GM18508 (cell line): ENCODE measurements around the gene HOXA11.

Experiments used
- ATAC-seq: cut with Tn5 transposase; IDR thresholded peaks from one replicate; pipeline ENCODE4 v1.9.1; 2021; ENCODE audit warnings: moderate number of reproducible peaks; ENCODE audit not compliant: insufficient read depth, unreplicated experiment

The HOXA11 gene

DNA sequence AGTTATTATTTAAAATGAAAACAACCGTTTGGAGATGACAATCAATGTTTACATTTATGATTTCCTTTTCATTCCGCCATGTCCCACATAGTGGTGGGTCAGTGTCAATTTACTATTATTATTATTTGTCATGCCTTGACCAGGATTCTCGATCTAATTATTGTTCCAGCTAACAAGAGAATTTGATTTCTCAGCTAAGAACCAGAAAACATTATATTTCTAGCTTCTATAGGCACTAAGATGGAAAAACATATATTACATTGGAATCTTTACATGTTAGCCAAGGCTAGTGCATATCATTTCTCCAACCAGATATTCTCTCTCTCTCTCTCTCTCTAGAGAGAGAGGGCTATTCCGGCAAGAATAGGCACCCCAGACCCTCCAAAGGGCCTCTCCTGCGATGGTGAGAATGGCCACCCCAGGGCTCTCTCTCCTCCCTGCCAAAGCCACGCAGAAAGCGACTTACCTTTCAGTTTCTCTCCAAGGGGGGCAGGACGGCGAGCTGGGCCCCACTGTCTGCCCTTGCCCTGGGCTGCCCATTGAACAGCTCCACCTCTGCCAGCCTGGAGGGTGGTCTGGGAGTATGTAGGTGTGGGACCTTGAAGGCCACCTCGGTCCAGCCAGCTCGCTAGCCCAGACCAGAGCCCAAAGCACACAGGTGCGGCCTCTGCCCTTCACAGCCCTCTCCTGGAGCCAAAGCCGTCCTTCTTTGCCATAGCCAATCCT is 35.0 kb downstream of the HOXA11 start:
- no peak for ATAC-seq

DNA sequence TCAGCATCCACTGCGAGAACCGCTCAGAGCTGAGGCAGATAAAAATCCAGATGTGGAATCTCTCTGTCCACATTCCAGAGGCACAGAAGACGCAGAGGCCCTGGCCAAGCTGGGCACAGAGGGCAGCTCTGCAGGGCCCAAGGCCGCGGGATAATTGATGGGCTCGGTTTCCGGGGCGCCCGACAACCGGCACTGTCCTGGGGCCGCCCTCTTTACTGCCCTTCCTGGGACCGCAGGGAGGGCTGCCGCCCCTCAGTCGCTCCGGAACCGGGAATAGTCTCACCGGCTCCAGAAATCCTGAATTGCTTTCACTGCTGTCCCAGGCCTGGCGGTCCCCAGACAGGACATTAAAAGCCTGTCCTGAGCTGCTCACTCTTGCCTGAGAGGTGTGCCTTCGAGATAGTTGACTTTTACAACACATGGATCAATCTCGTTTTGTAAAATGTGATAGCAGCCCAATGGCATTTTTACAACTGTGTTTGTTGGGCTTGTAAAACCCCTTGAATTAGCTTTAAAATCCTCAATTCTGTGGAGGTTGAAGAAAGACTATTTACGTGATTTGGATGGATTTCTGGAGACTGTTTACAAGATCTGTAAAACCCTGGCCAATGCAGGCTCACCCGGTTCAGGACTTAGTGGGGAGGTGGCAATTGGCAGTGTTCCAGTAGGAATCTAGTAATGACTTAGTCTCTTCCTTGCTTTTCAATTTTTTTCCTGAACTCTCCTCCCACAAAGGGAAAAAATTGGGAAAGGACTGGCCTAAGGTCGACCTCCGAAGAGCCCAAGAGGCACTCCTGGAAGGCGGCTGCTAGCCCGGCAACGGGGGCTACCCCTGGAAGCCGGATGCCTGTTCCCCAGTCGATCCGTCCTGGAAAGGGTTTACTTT is 36.0 kb downstream of the HOXA11 start:
- ATAC-seq: no peak

DNA sequence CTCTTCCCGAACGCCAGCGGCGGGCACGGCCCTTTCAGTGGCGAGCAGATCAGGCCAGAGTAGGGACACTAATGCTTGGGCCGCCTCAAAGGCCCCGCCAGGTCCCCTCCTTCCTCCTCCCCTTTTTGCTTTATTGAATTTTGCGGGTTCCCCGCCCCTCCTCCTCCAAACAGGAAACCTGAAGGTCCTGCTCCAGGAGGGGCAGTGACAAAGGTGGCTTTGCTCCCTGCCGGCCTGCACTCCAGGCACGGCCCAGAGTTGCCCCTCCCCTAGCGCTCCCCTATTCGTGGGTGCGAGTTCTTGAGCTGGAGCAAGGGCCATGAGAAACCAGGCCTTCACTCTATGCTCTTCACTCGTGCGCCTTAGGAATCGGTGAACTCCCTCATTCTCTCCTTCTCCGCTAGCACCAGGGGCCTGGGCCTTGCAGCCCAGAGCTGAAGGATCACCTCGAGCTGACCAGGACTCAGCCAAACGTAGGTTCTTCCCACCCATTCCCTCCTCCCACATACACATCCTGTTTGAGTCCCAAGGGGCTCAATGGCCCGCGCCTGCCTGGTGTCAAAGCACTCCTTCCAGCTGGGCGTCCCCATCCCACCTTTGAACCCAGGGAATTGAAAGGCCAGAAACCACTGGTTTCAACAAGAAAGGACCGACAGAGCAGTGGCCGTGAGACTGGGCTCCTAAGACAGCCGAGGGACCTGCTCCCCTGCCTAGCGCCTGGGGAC is 36.8 kb downstream of the HOXA11 start:
- ATAC-seq: no peak

- no peak for ATAC-seq
Measured at GRCh38 chr7:27147199-27148030, 37.6 kb downstream of the HOXA11 start, which contains the start of gene HOXA6. TSS of gene HOXA6 (minus strand) at chr7:27147774. CDS start at chr7:27147749, 25 bp downstream.

- ATAC-seq: no peak
Measured at GRCh38 chr7:27146491-27147198, 38.4 kb downstream of the HOXA11 start.

DNA sequence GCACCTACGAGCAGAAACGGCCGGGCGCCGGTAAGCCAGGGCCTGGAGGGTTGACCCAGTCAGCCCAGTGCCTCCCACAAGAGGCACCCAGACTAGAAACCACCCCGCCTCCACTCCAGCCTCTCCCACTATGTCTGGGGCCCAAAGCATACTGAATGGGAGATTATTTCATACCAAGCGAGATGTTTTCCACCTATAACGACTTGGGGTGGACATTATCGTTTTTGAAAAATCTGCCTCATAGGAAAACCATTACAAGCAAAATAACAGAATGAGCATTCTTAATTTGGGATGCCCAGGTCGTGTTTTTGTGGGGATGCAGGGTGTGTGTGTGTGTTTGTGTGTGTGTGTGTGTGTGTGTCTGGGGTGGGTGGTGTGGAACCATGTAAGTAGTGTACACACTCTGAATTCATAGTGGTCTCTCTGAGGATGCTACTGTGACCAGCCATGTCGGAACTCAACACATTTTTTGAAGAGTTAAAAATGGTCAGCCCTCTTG is 39.1 kb downstream of the HOXA11 start:
- ATAC-seq: no peak

- no peak for ATAC-seq
Measured at GRCh38 chr7:27145165-27145913, 39.7 kb downstream of the HOXA11 start.

DNA sequence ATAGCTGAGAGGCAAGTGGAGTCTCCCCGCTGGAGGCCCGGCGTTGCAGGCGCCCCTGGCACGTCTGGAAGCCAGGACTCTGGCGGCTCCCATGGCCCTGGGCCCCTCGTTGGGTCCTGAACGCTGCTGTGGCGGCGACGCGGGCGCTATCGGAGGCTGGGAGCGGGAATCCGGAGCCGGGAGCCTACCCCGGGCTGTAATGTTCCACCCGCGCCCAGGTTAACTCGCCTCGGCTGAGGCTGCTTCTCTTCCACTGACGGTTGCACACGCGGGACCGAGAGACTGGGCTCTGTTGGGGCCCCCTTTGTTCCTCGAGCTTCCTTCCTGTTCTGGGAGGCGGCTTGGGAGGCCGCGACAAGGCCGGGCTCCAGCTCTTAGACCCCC is 40.3 kb downstream of the HOXA11 start:
- no peak for ATAC-seq

DNA sequence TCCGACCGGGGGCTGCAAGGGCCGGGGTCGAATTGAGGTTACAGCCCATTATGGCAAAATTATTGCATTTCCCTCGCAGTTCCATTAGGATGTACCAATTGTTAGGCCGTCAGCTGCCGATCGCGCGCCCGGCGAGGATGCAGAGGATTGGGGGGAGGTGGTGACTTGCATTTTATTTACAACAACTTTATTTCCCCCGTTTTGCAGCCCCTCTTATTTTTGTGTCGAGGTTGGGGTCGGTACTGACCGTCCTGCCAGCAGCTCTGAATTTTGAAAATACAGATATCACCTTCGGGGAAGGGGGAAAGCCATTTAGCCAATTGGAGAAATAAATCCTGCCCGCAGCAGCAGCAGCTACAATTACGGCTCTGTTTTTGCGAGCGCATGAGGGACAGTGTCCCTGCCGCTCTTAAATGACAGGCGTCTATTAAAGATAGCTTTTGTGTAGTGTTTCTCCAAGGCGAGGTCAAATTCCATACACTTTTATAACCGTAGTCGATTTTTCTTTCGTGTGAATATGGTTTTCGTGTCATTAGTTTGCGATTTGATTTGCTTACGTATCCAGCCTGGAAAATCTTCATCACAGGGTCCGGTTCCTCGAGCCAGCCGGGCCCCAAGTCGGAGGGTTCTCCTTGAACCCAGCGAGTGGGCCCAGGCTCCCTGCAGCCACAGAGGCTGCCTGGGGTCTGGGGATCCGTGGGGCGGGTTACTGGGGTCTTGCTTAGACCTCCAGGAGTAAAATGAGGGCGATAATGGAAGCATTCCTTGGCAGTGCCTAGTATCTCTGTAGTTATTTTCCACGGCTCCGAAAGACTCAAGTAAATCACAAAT is 40.9 kb downstream of the HOXA11 start:
- ATAC-seq: no peak

- ATAC-seq: no peak
Measured at GRCh38 chr7:27143023-27143949, 41.7 kb downstream of the HOXA11 start, which contains the start of gene HOXA5. TSS of gene HOXA5 (minus strand) at chr7:27143681. CDS start at chr7:27143607, 74 bp downstream.

DNA sequence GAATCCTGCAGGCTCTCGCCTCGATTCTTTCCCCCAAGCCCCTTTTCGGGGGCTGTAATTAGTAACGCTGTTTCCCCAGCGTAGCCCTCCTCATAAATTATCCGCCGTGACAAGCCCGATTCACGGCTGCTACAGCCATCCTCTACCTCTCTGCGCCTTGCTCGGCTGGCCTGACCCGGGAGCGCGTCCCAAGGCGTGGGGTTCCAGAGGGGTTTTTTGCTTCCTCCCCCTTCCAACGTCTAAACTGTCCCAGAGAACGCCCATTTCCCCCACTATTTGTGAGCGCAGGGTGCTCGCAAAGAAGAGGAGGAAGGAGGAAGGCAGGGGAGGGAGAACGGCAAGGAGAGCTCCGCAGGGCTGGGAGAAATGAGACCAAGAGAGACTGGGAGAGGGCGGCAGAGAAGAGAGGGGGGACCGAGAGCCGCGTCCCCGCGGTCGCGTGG is 42.4 kb downstream of the HOXA11 start:
- no peak for ATAC-seq

DNA sequence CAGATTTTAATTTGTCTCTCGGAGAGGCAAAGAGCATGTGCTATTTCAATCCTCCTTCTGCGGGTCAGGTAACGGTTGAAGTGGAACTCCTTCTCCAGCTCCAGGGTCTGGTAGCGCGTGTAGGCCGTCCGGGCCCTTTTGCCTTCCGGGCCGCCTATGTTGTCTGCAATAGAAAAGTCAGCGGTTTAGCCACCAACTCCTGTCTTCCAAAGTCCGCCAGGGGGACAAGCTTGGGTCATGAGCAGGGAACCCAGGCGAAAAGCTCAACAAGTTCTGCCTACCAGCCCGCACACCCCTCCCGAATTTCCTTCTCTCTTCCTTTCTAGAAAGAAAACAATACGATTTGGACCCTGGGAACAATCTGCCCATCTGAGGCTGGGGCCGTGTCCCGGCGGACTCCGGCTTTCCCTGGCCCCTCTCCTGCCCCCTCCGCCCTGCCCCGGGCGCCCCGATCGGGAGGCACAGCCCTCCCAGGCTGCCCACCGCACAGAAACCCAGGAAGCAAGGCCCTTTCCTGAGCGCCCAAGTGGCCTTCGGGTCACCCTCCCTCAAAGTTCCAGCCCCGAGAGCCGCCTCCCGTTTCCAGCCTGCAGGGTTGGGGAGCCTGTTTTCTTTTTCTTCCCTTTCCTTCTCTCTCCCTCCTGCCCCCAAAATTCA is 43.0 kb downstream of the HOXA11 start:
- no peak for ATAC-seq

DNA sequence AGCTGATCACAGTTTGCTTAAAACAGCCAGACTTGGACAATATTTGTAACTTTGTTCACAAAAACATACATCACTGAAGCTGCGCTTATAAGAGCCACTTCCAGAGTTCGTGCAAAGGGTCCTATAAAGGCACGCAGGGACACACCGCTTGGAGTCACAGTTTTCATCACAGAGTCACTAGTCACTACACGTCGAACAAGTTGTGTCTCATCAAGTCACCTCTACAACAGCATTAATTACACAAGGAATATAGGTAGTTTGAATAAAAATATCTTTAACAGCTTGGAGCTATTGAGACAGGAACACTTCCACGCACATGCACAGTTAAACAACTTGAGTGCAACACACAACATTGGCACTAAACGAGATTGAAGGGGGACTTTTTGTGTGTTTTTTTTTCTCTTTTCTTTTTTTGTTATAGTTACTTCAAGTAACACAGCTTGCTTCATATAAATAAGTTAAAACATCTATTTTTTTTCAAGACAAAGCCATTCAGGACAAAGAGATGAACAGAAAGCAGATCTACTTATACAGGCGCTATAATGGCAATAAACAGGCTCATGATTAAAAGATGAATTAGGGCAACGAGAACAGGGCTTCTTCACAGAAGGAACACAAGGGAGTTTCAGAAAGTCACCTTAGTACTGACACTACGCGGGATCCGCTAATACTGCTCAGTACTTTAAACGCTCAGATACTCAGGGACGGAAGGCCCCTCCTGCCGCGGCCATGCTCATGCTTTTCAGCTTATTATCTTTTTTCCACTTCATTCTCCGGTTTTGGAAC is 43.7 kb downstream of the HOXA11 start:
- no peak for ATAC-seq

DNA sequence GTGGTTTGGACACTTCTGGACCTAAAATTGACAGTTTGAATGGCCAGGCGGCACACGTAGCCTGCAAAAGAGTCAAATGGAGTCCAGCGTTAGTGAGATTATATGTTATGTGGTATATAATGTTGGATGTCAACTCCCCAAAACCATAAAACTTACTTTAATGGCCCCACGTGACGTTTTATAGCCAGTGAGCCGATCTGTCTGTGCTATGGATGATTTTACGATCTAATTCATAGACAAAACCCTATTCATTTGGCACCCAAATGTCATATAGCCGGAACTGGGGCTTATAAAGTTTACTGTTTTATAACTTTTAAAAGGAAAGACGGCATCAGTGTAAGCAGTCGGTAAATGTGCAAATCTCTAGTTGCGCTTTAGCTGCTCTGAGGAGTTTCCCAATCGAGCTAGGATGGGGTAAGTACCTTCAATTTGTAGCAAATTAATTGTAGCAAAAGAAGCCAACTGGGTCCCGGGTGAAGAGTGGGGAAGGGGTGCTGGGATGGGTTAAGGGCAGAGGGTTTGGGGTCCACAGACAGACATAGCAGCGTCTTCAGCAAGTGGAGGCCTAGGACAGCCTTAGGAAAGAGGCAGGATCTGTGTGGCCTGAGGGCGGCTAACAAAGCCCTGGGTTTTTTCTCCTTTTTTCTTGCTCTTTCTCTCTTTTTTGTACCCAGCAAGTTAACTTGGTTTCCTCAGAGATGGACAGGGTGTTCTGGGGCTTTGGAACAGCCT is 44.7 kb downstream of the HOXA11 start:
- no peak for ATAC-seq
